Measurements from ENCODE around the gene LETM1.

LETM1 gene

DNA sequence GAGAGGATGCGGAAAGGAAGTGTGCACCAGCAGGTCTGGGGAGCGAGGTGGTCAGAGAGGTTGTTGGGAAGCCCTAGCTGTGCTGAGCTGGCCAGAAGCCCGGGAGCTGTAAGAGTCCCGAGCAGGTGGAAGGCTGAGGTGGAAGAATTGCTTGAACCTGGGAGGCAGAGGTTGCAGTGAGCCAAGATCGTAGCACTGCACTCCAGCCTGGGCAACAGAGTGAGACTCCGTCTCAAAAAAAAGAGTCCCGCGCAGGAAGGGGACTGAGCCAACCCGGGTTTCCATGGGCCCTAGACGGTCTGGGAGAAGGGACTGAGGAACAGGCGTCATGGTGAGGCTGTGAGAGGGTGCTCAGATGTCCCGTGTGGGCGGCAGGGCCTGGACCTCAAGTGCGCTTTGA, 75.5 kb downstream of the LETM1 start:
- H3K4me3 ChIP-seq (ENCODE audit: control insufficient read depth, low read depth, low read length), result no peak overlapping the region
- TF ChIP-seq, protein P1, sequence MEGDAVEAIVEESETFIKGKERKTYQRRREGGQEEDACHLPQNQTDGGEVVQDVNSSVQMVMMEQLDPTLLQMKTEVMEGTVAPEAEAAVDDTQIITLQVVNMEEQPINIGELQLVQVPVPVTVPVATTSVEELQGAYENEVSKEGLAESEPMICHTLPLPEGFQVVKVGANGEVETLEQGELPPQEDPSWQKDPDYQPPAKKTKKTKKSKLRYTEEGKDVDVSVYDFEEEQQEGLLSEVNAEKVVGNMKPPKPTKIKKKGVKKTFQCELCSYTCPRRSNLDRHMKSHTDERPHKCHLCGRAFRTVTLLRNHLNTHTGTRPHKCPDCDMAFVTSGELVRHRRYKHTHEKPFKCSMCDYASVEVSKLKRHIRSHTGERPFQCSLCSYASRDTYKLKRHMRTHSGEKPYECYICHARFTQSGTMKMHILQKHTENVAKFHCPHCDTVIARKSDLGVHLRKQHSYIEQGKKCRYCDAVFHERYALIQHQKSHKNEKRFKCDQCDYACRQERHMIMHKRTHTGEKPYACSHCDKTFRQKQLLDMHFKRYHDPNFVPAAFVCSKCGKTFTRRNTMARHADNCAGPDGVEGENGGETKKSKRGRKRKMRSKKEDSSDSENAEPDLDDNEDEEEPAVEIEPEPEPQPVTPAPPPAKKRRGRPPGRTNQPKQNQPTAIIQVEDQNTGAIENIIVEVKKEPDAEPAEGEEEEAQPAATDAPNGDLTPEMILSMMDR (IDR thresholded peaks at IDR 0.05; ENCODE audit: control insufficient read depth, insufficient read depth, low read depth, low read length, missing control alignments), result no peak
- DNase-seq (ENCODE audit: low read depth), result no peak

DNA sequence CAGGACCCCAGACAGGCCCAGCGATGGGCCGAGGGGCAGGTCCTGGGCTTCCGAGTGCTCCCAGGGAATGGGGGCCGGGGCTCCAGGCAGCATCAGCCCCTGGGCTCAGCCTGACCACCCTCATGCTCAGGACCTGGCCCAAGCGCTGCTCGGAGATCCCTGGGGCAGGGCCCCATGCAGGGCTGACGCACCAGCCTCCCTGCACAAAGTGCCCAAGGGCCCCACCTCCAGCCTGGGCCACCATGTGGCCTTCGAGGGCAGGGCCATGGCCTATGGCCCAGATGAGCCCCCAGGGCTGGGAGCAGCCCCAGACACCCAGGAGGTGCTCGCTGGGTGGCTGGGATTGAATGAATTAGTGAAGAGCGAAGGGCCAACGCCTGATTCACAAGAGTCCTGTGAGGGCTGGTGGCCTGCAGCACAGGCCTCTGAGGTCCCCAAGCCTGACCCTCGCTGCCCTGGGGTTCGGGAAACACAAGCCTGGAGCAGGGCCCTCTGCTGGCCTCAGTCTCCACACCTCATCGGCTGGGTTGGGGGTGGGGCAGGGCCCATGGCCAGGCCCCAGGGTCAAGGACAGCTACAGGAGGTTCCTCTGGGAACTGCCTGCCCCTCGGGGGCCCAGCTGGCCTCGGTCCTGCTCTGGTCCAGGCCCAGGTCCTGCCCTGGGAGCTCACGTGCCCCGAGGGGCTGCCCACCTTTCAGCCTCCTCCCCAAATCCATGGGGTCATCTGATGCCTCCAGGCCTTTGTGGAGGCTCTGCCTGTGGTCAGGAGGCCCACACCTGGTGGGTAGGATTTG, 76.2 kb downstream of the LETM1 start:
- H3K4me3 ChIP-seq (ENCODE audit: control insufficient read depth, low read depth, low read length), result no peak overlapping the region
- TF ChIP-seq, protein P1 (IDR thresholded peaks at IDR 0.05; ENCODE audit: control insufficient read depth, insufficient read depth, low read depth, low read length, missing control alignments), result no peak
- no peak for DNase-seq (ENCODE audit: low read depth)

DNA sequence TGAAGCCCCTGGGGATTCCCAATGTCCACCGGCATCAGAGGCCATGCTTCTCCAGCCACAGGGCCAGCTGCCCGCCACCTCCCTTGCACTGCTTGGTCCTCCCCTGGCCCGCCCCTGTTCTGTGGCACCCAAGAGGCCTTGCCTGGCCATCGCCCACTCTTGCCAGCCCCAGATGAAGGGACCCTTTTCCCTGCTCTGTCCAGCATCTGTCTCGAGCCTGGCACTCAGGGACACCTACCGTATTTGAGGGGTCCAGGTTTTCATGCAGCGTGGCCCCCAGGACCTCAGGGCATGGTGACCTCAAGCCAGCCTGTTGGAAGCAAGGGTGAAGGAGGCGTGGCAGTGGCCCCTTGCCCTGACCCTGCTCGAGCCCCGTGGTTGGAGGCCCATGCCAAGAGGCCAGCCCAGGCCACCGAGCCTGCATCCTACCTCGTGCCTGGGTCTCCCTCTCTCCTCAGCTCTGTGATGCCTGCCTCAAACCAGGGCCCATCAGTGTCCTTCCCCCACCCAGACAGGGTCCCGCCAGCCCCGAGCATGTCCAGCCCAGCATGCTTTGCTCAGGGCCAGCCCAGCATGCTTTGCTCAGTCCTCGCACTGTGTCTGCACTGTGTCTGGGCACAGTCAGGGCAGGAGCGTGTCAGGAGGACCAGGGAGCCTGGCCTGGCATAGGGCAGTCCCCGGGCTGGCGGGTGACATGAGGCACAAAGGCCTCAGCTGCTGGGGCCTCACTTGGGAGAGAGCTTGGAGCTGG, 77.1 kb downstream of the LETM1 start:
- H3K4me3 ChIP-seq (ENCODE audit: control insufficient read depth, low read depth, low read length), result no peak overlapping the region
- DNase-seq (ENCODE audit: low read depth), result no peak
- TF ChIP-seq, protein P1 (IDR thresholded peaks at IDR 0.05; ENCODE audit: control insufficient read depth, insufficient read depth, low read depth, low read length, missing control alignments), result no peak

DNA sequence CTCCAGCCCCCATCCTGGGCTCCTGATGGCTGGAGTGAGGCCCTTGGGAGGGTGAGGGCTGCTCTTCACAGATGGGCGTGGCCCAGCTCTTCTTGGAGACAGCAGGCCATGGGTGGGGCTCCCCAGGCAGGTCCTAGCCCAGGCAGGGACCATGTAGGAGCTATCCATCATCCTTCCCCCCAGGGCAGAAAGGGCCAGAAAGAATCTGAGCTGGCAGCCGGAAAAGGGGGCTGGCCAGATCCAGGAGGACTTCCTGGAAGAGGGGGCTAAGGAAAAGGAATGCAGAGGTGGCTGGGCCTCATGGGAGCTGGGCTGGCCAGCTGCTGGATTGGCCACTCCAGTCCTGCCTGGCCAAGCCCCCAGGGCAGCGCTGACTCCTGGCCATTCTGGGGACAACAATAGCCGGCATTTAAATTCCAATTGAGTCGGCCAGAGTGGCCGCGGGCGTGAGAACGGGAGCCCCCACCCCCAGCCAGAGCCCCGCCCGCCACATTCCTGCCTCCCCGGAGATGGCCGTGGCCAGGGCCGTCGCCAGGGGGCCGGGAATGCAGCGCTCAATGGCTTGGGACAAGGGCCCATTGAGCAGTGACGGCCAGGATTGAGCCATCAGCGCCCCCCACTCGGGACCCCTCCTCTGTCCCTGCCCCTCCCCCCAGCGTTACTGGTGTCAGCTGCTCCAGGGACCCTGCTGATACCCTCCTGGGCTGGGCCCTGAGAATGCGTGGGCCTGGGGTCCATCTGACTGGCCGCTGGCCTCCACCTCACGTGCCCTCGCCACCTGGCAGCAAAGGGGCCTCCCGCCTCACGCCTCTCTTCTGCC, 77.9 kb downstream of the LETM1 start:
- TF ChIP-seq, protein P1 (IDR thresholded peaks at IDR 0.05; ENCODE audit: control insufficient read depth, insufficient read depth, low read depth, low read length, missing control alignments), result peak; percentile 11
- DNase-seq (ENCODE audit: low read depth), result no peak
- no peak overlapping the region for H3K4me3 ChIP-seq (ENCODE audit: control insufficient read depth, low read depth, low read length)

DNA sequence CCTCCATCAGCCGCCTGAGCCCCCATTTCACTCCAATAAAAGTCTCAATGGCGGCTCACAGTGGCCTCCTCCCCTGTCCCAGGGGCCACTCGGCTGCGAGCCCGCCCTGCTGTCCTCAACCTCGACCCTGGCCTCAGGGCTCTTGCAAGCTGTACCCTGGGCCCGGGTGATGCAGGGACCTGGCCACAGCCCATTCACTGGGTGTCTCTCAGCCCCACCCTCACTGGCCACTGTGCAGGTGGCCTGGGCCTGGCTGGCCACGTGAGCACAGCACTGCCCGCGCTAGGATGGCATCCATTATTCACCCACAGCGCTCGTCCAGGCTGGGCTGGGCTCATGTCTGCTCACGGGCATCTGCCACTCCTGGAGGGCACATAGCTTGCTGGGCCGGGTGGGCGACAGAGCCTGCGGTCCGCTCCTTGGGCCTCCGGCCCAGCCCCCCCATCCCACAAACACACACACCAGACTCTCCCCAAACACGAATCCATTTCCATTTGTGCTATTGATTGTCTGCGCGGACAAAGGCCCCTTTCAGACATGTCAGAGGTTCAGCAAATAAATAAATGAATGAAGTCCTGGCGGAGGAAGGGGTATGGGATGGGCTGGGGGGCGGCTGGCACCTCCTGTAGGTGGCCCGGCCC, 79.3 kb downstream of the LETM1 start:
- no peak for DNase-seq (ENCODE audit: low read depth)
- TF ChIP-seq, protein P1 (IDR thresholded peaks at IDR 0.05; ENCODE audit: control insufficient read depth, insufficient read depth, low read depth, low read length, missing control alignments), result no peak
- H3K4me3 ChIP-seq (ENCODE audit: control insufficient read depth, low read depth, low read length), result no peak overlapping the region

All from AG09309 (cell line).